ENCODE measurements around the gene SLX4. TPM values are rescaled to one million over a fixed set of nuclear protein-coding genes. Genes with fewer than 3 reads are reported as not detected.

SLX4 gene
- total RNA-seq, 4 donors from 2014 or later, result 1.2 to 2.6 (median 2.5) TPM

GRCh38 chr16:3548859-3549258 is 62.5 kb downstream of the SLX4 start:
- no peak for TF ChIP-seq POLR2A (IDR thresholded peaks at IDR 0.05)
- TF ChIP-seq CTCF (IDR thresholded peaks at IDR 0.05), result no peak
- DNase-seq (ENCODE audit: low spot score in 2 of 2), result no peak
- H3K4me3 ChIP-seq (ENCODE audit: low read depth, poor library complexity, severe bottlenecking), result no peak overlapping the region
- WGBS, 2 donors, result 79 to 91% methylated on average over 11 to 15 of the region's 15 CpGs
- intact Hi-C loops (cut with DNase I; ENCODE audit: low total_unique reads), result no loop called here

GRCh38 chr16:3548445-3548844 is 63.0 kb downstream of the SLX4 start:
- no peak overlapping the region for H3K4me3 ChIP-seq (ENCODE audit: low read depth, poor library complexity, severe bottlenecking)
- TF ChIP-seq POLR2A (IDR thresholded peaks at IDR 0.05), result no peak
- no peak for TF ChIP-seq CTCF (IDR thresholded peaks at IDR 0.05)
- WGBS, 2 donors, result 58 to 66% methylated on average over 10 of the region's 10 CpGs
- intact Hi-C loops (cut with DNase I; ENCODE audit: low total_unique reads), result no loop called here
- DNase-seq (ENCODE audit: low spot score in 2 of 2), result no peak

- intact Hi-C loops (cut with DNase I; ENCODE audit: low total_unique reads), result no loop called here
- TF ChIP-seq POLR2A (IDR thresholded peaks at IDR 0.05) (no peak), CTCF (IDR thresholded peaks at IDR 0.05) (no peak)
- DNase-seq (ENCODE audit: low spot score in 2 of 2), result no peak
- 88 to 90% methylated on average over 15 of the region's 15 CpGs for WGBS, 2 donors
- H3K4me3 ChIP-seq (ENCODE audit: low read depth, poor library complexity, severe bottlenecking), result no peak overlapping the region
Measured at GRCh38 chr16:3546986-3547682, 64.3 kb downstream of the SLX4 start.

GRCh38 chr16:3542601-3543373 is 68.6 kb downstream of the SLX4 start:
- 69 to 78% methylated on average over 6 of the region's 6 CpGs for WGBS, 2 donors
- H3K4me3 ChIP-seq (ENCODE audit: low read depth, poor library complexity, severe bottlenecking), result no peak overlapping the region
- TF ChIP-seq CTCF (IDR thresholded peaks at IDR 0.05), result no peak
- TF ChIP-seq POLR2A (IDR thresholded peaks at IDR 0.05), result no peak
- no peak for DNase-seq (ENCODE audit: low spot score in 2 of 2)
- intact Hi-C loops (cut with DNase I; ENCODE audit: low total_unique reads), result no loop called here

- no peak overlapping the region for H3K4me3 ChIP-seq (ENCODE audit: low read depth, poor library complexity, severe bottlenecking)
- TF ChIP-seq CTCF (IDR thresholded peaks at IDR 0.05) (no peak), POLR2A (IDR thresholded peaks at IDR 0.05) (no peak)
- 86 to 89% methylated on average over 13 of the region's 13 CpGs for WGBS, 2 donors
- no peak for DNase-seq (ENCODE audit: low spot score in 2 of 2)
- intact Hi-C loops (cut with DNase I; ENCODE audit: low total_unique reads), result no loop called here
Measured at GRCh38 chr16:3541527-3542155, 69.8 kb downstream of the SLX4 start.

Data from lower leg skin (tissue), 4 donors.